Adipose tissue (tissue), 3 donors: ENCODE measurements around the gene ACTRT3. TPM values are rescaled to one million over a fixed set of nuclear protein-coding genes. Genes with fewer than 3 reads are reported as not detected.
"Not testable (repeated sequence)": the region's sequence is repeated elsewhere in the genome, so short reads cannot be mapped to it uniquely, and the experiment has no call there.

Experiments
- H3K27ac ChIP-seq: one replicate; pipeline ENCODE4 v1.5.1; 2013; ENCODE audit warnings: low read depth, low read length
- WGBS, 3 donors: extraction: QIAGEN DNeasy Blood & Tissue Kit; methylation state at CpG; one replicate each; pipeline ENCODE4 v1.1.7; 2013; 5-methylcytosine and 5-hydroxymethylcytosine counted together
- polyA plus RNA-seq, 3 donors: library from polyadenylated mRNA; stranded (reverse); fragments of 200-250 nt; gene quantifications; one replicate each; pipeline ENCODE4 v1.2.3, GENCODE V29; 2013
- donor health status: healthy with polysubstance abuse.
- donor health status: Bipolar disorder and iron deficiency.
- donor health status: healthy.

The ACTRT3 gene
- polyA plus RNA-seq, 3 donors: 0.95 to 2.0 (median 1.8) TPM

DNA sequence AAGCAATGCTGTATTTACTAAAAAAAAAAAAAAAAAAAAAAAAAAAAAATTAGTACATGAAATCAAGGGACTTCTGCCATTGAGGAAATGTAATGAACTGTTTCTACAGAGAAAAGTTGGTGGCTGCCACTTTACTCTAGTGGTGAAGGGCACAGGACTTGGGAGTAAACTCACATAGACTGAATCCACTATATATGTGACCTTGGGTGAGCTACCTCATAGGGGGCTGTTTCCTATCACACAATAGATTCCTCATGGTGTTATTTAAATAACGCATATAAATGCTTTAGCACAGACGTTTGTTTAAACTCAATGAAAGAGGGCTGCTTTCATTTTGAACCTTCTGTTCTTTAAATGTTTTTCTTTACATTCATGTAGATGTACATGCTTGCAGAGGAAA lies 30.3 kb downstream of the ACTRT3 start:
- no peak overlapping the region for H3K27ac ChIP-seq
- WGBS, 3 donors: 65 to 67% (median 67%) methylated on average over 2 of the region's 2 CpGs

DNA sequence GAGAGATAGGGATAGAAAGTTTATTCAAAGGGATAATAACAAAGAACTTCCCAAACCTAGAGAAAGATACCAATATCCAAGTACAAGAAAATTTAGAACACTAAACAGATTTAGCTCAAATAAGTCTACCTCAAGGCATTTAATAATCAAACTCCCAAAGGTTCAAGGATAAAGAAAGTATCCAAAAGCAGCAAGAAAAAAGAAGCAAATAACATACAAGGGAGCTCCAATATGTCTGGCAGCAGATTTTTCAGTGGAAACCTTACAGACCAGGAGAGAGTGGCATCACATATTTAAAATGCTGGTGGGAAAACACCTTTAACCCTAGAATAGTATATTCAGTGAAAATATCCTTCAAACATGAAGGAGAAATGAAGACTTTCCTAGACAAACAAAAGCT lies 37.5 kb downstream of the ACTRT3 start:
- not testable (repeated sequence) for H3K27ac ChIP-seq

DNA sequence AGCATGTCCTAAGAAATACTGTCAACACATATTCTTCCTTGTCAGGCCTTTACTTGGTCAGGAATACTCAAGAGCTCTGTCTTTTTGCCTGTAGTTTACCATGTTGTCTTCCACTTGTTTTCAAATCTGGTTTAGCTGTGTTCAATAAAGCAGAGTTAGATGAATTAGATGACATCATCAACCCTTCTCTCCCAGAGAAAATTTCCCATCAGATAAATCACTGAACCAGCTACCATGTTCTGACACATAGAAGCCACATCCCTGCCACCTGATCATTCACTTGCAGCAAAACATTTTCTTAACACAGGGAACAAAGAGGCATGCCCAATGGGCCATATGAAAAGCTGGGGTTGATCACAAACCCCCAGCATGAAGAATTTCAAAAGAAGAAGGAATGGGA lies 46.6 kb downstream of the ACTRT3 start:
- H3K27ac ChIP-seq: no peak overlapping the region

DNA sequence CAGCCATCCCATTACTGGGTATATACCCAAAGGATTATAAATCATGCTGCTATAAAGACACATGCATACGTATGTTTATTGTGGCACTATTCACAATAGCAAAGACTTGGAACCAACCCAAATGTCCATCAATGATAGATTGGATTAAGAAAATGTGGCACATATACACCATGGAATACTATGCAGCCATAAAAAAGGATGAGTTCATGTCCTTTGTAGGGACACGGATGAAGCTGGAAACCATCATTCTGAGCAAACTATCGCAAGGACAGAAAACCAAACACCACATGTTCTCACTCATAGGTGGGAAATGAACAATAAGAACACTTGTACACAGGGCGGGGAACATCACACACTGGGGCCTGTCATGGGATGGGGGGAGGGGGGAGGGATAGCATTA lies 50.9 kb downstream of the ACTRT3 start:
- H3K27ac ChIP-seq: not testable (repeated sequence)
- WGBS, 3 donors: 92 to 93% (median 92%) methylated on average over 2 to 4 of the region's 4 CpGs

Other genes with a start within 250 kb of the ACTRT3 start
- 10 to 100 TPM in 2 of 3 donors, 1 to 10 TPM in 1; 6.5 to 12.6 (median 12.3) TPM for gene MECOM, start 105.8 kb downstream of the ACTRT3 start, polyA plus RNA-seq
- not detected for gene TERC, start 4.5 kb downstream of the ACTRT3 start, polyA plus RNA-seq
- gene MYNN, start 3.8 kb upstream of the ACTRT3 start, polyA plus RNA-seq: 10 to 100 TPM in 1 of 3 donors, 1 to 10 TPM in 2; 7.1 to 10.2 (median 8.4) TPM
- not detected for gene LRRIQ4, start 43.3 kb upstream of the ACTRT3 start, polyA plus RNA-seq
- gene LRRC34, start 43.3 kb upstream of the ACTRT3 start, polyA plus RNA-seq: 1 to 10 TPM in 2 of 3 donors, under 1 TPM in 1; 0.92 to 7.2 (median 3.7) TPM
- under 1 TPM in 1 of 3 donors, not detected in 2; 0.56 TPM for gene LRRC31, start 100.4 kb upstream of the ACTRT3 start, polyA plus RNA-seq
- not detected for gene SAMD7, start 142.0 kb upstream of the ACTRT3 start, polyA plus RNA-seq
- gene SEC62, start 197.2 kb upstream of the ACTRT3 start, polyA plus RNA-seq: 10 to 100 TPM; 44.2 to 58.1 (median 54.8) TPM